Activated CD8-positive, alpha-beta memory T cell treated with anti-CD3 and anti-CD28 coated beads, Interleukin-2, amount 10 ng/mL, durations not matched to agents 7 days and 5 days (primary cell): Measurements from ENCODE around the gene SLC9A7. TPM values are rescaled to one million over a fixed set of nuclear protein-coding genes. Genes with fewer than 3 reads are reported as not detected.

Experiments
- ATAC-seq: fragments of 150-1000 bp; cut with Tn5 transposase; one replicate; pipeline ENCODE4 v1.10.0; 2021; ENCODE audit warnings: moderate library complexity
- CTCF ChIA-PET: fragments of 350-600 bp; sonication (Branson Sonifier 250); formaldehyde crosslinking; loops from one replicate; lab custom pipeline; 2021; ENCODE audit warnings: antibody characterized with exemption; lab: Charles Lee
- DNase-seq: peaks from one replicate; pipeline ENCODE4 v3.0.0-alpha.2; 2020
- H3K27ac Mint-ChIP-seq: one replicate; pipeline ENCODE4 v1.8.0; 2021; ENCODE audit warnings: mild to moderate bottlenecking, mixed read lengths
- H3K27me3 Mint-ChIP-seq: one replicate; pipeline ENCODE4 v1.8.0; 2021; ENCODE audit warnings: mixed read lengths
- H3K36me3 Mint-ChIP-seq: one replicate; pipeline ENCODE4 v1.8.0; 2021; ENCODE audit warnings: mild to moderate bottlenecking, mixed read lengths
- H3K4me1 Mint-ChIP-seq: one replicate; pipeline ENCODE4 v1.8.0; 2021; ENCODE audit warnings: mixed read lengths
- H3K4me3 Mint-ChIP-seq: one replicate; pipeline ENCODE4 v1.8.0; 2021; ENCODE audit warnings: mild to moderate bottlenecking, moderate library complexity, mixed read lengths
- H3K9me3 Mint-ChIP-seq: one replicate; pipeline ENCODE4 v1.8.0; 2022; ENCODE audit warnings: low read depth, mixed read lengths
- total RNA-seq, 2 experiments: library from RNA; stranded (reverse); gene quantifications; one replicate each; pipeline ENCODE4 v1.2.3, GENCODE V29; 2021

SLC9A7 gene
- total RNA-seq, 2 experiments from 2014 or later: 9.1 to 19.0 TPM

GRCh38 chrX:46770000-46770816 is 11.3 kb upstream of the SLC9A7 start:
- ATAC-seq (no peak), DNase-seq (no peak)
- H3K9me3 Mint-ChIP-seq: no peaks in the 10 kb centered on the region
- peaks cover 3% of the 10 kb centered on the region for H3K27me3 Mint-ChIP-seq
- no peaks in the 10 kb centered on the region for H3K4me1 Mint-ChIP-seq
- no peak overlapping the region for H3K4me3 Mint-ChIP-seq
- H3K27ac Mint-ChIP-seq: no peak overlapping the region
- peaks cover 2% of the 10 kb centered on the region for H3K36me3 Mint-ChIP-seq
- CTCF ChIA-PET: no interaction called here

- ATAC-seq: no peak
Observed at GRCh38 chrX:46762963-46763362, 4.0 kb upstream of the SLC9A7 start.

GRCh38 chrX:46759645-46759974 is 692 bp upstream of the SLC9A7 start:
- ATAC-seq: no peak
- H3K4me3 Mint-ChIP-seq: peak overlapping the region; percentile 73
- peaks cover 30% of the 10 kb centered on the region for H3K4me1 Mint-ChIP-seq
- H3K36me3 Mint-ChIP-seq: no peaks in the 10 kb centered on the region
- H3K9me3 Mint-ChIP-seq: no peaks in the 10 kb centered on the region
- peaks cover 9% of the 10 kb centered on the region for H3K27me3 Mint-ChIP-seq
- H3K27ac Mint-ChIP-seq: peak overlapping the region; percentile 73
- CTCF ChIA-PET: interaction anchor here (1.0 to 3.3 kb wide), 3 partner anchors 32 to 764 kb away, joined by 5 to 15 read pairs (median 9); no protein-coding TSS in a partner anchor
- DNase-seq: no peak

More at GRCh38 chrX:46762963-46763362, 4.0 kb upstream of the SLC9A7 start:
- Mint-ChIP-seq H3K4me1 (peaks cover 8% of the 10 kb centered on the region), H3K4me3 (no peak overlapping the region), H3K36me3 (no peaks in the 10 kb centered on the region), H3K27me3 (peaks cover 9% of the 10 kb centered on the region), H3K27ac (no peak overlapping the region), H3K9me3 (no peaks in the 10 kb centered on the region)
- CTCF ChIA-PET: no interaction called here
- no peak for DNase-seq

- CTCF ChIA-PET: interaction anchor here (1.0 to 3.3 kb wide), 3 partner anchors 11 to 765 kb away, joined by 4 to 9 read pairs (median 8); no protein-coding TSS in a partner anchor
- ATAC-seq (peak; percentile 41), DNase-seq (peak; percentile 43)
- H3K4me3 Mint-ChIP-seq: peak overlapping the region; percentile 90
- no peaks in the 10 kb centered on the region for H3K36me3 Mint-ChIP-seq
- H3K27me3 Mint-ChIP-seq: peaks cover 9% of the 10 kb centered on the region
- peak overlapping the region; percentile 78 for H3K27ac Mint-ChIP-seq
- H3K4me1 Mint-ChIP-seq: peaks cover 35% of the 10 kb centered on the region
- H3K9me3 Mint-ChIP-seq: no peaks in the 10 kb centered on the region
Observed at GRCh38 chrX:46758163-46758955, 559 bp downstream of the SLC9A7 start.

- no peaks in the 10 kb centered on the region for H3K9me3 Mint-ChIP-seq
- peak overlapping the region; percentile 90 for H3K4me3 Mint-ChIP-seq
- CTCF ChIA-PET: interaction anchor here (3.3 kb wide), 1 partner anchor 766 kb away, joined by 9 read pairs; no protein-coding TSS in a partner anchor
- peaks cover 36% of the 10 kb centered on the region for H3K4me1 Mint-ChIP-seq
- ATAC-seq (no peak), DNase-seq (no peak)
- peaks cover 6% of the 10 kb centered on the region for H3K27me3 Mint-ChIP-seq
- no peaks in the 10 kb centered on the region for H3K36me3 Mint-ChIP-seq
- peak overlapping the region; percentile 78 for H3K27ac Mint-ChIP-seq
Observed at GRCh38 chrX:46757593-46757992, 1.3 kb downstream of the SLC9A7 start.

GRCh38 chrX:46757052-46757451 is 1.9 kb downstream of the SLC9A7 start:
- no peaks in the 10 kb centered on the region for H3K36me3 Mint-ChIP-seq
- ATAC-seq (no peak), DNase-seq (no peak)
- CTCF ChIA-PET: interaction anchor here (2.4 kb wide), 1 partner anchor 39 kb away, joined by 5 read pairs; no protein-coding TSS in a partner anchor
- peaks cover 41% of the 10 kb centered on the region for H3K4me1 Mint-ChIP-seq
- peaks cover 6% of the 10 kb centered on the region for H3K27me3 Mint-ChIP-seq
- no peak overlapping the region for H3K27ac Mint-ChIP-seq
- peak overlapping the region; percentile 90 for H3K4me3 Mint-ChIP-seq
- no peaks in the 10 kb centered on the region for H3K9me3 Mint-ChIP-seq

GRCh38 chrX:46755671-46756070 is 3.2 kb downstream of the SLC9A7 start:
- Mint-ChIP-seq H3K27ac (no peak overlapping the region), H3K9me3 (no peaks in the 10 kb centered on the region), H3K4me3 (no peak overlapping the region), H3K27me3 (no peaks in the 10 kb centered on the region), H3K36me3 (no peaks in the 10 kb centered on the region), H3K4me1 (peaks cover 41% of the 10 kb centered on the region)
- CTCF ChIA-PET: interaction anchor here (2.4 kb wide), 1 partner anchor 40 kb away, joined by 5 read pairs; no protein-coding TSS in a partner anchor
- no peak for ATAC-seq
- no peak for DNase-seq

- Mint-ChIP-seq H3K9me3 (no peaks in the 10 kb centered on the region), H3K27ac (no peak overlapping the region), H3K4me3 (no peak overlapping the region), H3K4me1 (peaks cover 39% of the 10 kb centered on the region), H3K27me3 (no peaks in the 10 kb centered on the region), H3K36me3 (no peaks in the 10 kb centered on the region)
- ATAC-seq (no peak), DNase-seq (no peak)
- CTCF ChIA-PET: interaction anchor here (2.4 kb wide), 1 partner anchor 41 kb away, joined by 5 read pairs; no protein-coding TSS in a partner anchor
Observed at GRCh38 chrX:46754586-46755061, 4.3 kb downstream of the SLC9A7 start.

GRCh38 chrX:46754036-46754435 is 4.9 kb downstream of the SLC9A7 start:
- no peak for DNase-seq
- no peak overlapping the region for H3K27ac Mint-ChIP-seq
- H3K4me3 Mint-ChIP-seq: no peak overlapping the region
- H3K27me3 Mint-ChIP-seq: no peaks in the 10 kb centered on the region
- no peaks in the 10 kb centered on the region for H3K9me3 Mint-ChIP-seq
- CTCF ChIA-PET: no interaction called here
- ATAC-seq: no peak
- peaks cover 35% of the 10 kb centered on the region for H3K4me1 Mint-ChIP-seq
- H3K36me3 Mint-ChIP-seq: no peaks in the 10 kb centered on the region

- Mint-ChIP-seq H3K27me3 (no peaks in the 10 kb centered on the region), H3K36me3 (peaks cover 7% of the 10 kb centered on the region), H3K4me3 (no peak overlapping the region), H3K9me3 (peaks cover 2% of the 10 kb centered on the region), H3K27ac (no peak overlapping the region), H3K4me1 (peaks cover 22% of the 10 kb centered on the region)
- ATAC-seq (no peak), DNase-seq (no peak)
- CTCF ChIA-PET: no interaction called here
Observed at GRCh38 chrX:46750889-46751288, 8.0 kb downstream of the SLC9A7 start.

GRCh38 chrX:46744009-46744408 is 14.9 kb downstream of the SLC9A7 start:
- Mint-ChIP-seq H3K36me3 (peaks cover 21% of the 10 kb centered on the region), H3K27me3 (no peaks in the 10 kb centered on the region), H3K4me1 (peaks cover 3% of the 10 kb centered on the region), H3K9me3 (peaks cover 5% of the 10 kb centered on the region), H3K27ac (no peak overlapping the region), H3K4me3 (no peak overlapping the region)
- ATAC-seq (no peak), DNase-seq (no peak)
- CTCF ChIA-PET: no interaction called here

GRCh38 chrX:46743046-46743445 is 15.9 kb downstream of the SLC9A7 start:
- no peak overlapping the region for H3K4me3 Mint-ChIP-seq
- DNase-seq: no peak
- peaks cover 3% of the 10 kb centered on the region for H3K4me1 Mint-ChIP-seq
- peaks cover 23% of the 10 kb centered on the region for H3K36me3 Mint-ChIP-seq
- peaks cover 5% of the 10 kb centered on the region for H3K9me3 Mint-ChIP-seq
- CTCF ChIA-PET: no interaction called here
- ATAC-seq: no peak
- H3K27me3 Mint-ChIP-seq: no peaks in the 10 kb centered on the region
- H3K27ac Mint-ChIP-seq: no peak overlapping the region

- DNase-seq (no peak), ATAC-seq (no peak)
- H3K27ac Mint-ChIP-seq: no peak overlapping the region
- CTCF ChIA-PET: no interaction called here
- H3K27me3 Mint-ChIP-seq: no peaks in the 10 kb centered on the region
- no peak overlapping the region for H3K4me3 Mint-ChIP-seq
- peaks cover 16% of the 10 kb centered on the region for H3K9me3 Mint-ChIP-seq
- H3K4me1 Mint-ChIP-seq: no peaks in the 10 kb centered on the region
- peaks cover 33% of the 10 kb centered on the region for H3K36me3 Mint-ChIP-seq
Observed at GRCh38 chrX:46739736-46740135, 19.2 kb downstream of the SLC9A7 start.
